PC-9 (cell line): ENCODE results near the gene CCDC136. TPM values are rescaled to one million over a fixed set of nuclear protein-coding genes. Genes with fewer than 3 reads are reported as not detected.

Source experiments
- BruUV-seq: library from RNA; stranded (reverse); fragments of 400-500 nt; replicated peaks from 2 replicates; lab custom pipeline; 2021; lab: Mats Ljungman, UMichigan
- CTCF ChIA-PET: fragments of 300-600 bp; sonication (Branson Sonifier 250); formaldehyde crosslinking; loops from one replicate; lab custom pipeline; 2022; ENCODE audit warnings: antibody characterized with exemption; lab: Charles Lee
- POLR2A ChIA-PET: fragments of 300-600 bp; sonication (Branson Sonifier 250); formaldehyde crosslinking; loops from one replicate; lab custom pipeline; 2022; ENCODE audit warnings: antibody characterized with exemption; ENCODE audit not compliant: unreplicated experiment; lab: Charles Lee
- DNase-seq, 2 experiments: peaks; one replicate each; pipeline versions ENCODE4 v3.0.0 to v3.0.0-alpha.2; 2015 to 2022; ENCODE audit warnings: mixed read lengths in 1 of 2
- H2AFZ ChIP-seq: fragments of 200-600 bp; sonication (generic); 2 replicates; pipeline ENCODE4 v1.8.1; 2017; ENCODE audit warnings: antibody characterized with exemption
- H3F3A ChIP-seq: fragments of 200-600 bp; sonication (generic); 2 replicates; pipeline ENCODE4 v1.8.1; 2017; ENCODE audit warnings: antibody characterized with exemption, mild to moderate bottlenecking, low read depth; ENCODE audit not compliant: insufficient read depth
- H3K27ac ChIP-seq: fragments of 200-600 bp; sonication (generic); 2 replicates; pipeline ENCODE4 v1.6.1; 2016; ENCODE audit warnings: mixed run types
- H3K27me3 ChIP-seq: fragments of 200-600 bp; sonication (generic); 2 replicates; pipeline ENCODE4 v1.6.1; 2016; ENCODE audit warnings: low read depth, mixed run types; ENCODE audit not compliant: insufficient read depth
- H3K36me3 ChIP-seq: fragments of 200-600 bp; sonication (generic); 2 replicates; pipeline ENCODE4 v1.6.1; 2016; ENCODE audit warnings: low read depth, mixed run types
- H3K4me1 ChIP-seq: fragments of 200-600 bp; sonication (generic); replicated peaks from 2 replicates; pipeline ENCODE4 v1.6.1; 2016; ENCODE audit warnings: mixed run types; ENCODE audit not compliant: insufficient read depth
- H3K4me2 ChIP-seq: fragments of 200-600 bp; sonication (generic); 2 replicates; pipeline ENCODE4 v1.6.1; 2017; ENCODE audit warnings: mixed run types
- H3K4me3 ChIP-seq: fragments of 200-600 bp; sonication (generic); 2 replicates; pipeline ENCODE4 v1.6.1; 2016; ENCODE audit warnings: mixed run types
- H3K79me2 ChIP-seq: fragments of 200-600 bp; sonication (generic); 2 replicates; pipeline ENCODE4 v1.6.1; 2017; ENCODE audit warnings: low read depth, mixed run types
- H3K9me2 ChIP-seq: fragments of 200-600 bp; sonication (generic); 2 replicates; pipeline ENCODE4 v1.8.1; 2017; ENCODE audit warnings: mild to moderate bottlenecking; ENCODE audit not compliant: insufficient read depth
- H3K9me3 ChIP-seq: fragments of 200-600 bp; sonication (generic); 2 replicates; pipeline ENCODE4 v1.8.1; 2016; ENCODE audit warnings: low read depth; ENCODE audit not compliant: insufficient read depth
- H4K20me1 ChIP-seq: fragments of 200-600 bp; sonication (generic); 2 replicates; pipeline ENCODE4 v1.8.1; 2017; ENCODE audit not compliant: insufficient read depth
- CTCF ChIP-seq: fragments of 200-600 bp; sonication (generic); conservative IDR thresholded peaks from 2 replicates; pipeline ENCODE4 v1.6.1; 2017; ENCODE audit warnings: mixed run types, antibody characterized with exemption, mild to moderate bottlenecking, moderate library complexity
- EZH2 ChIP-seq: fragments of 200-600 bp; sonication (generic); IDR thresholded peaks from 2 replicates; pipeline ENCODE4 v1.8.0; 2017; ENCODE audit warnings: antibody characterized with exemption, low read depth
- intact Hi-C: fragments of 100-400 bp; cut with micrococcal nuclease; formaldehyde crosslinking; loops from one replicate; pipeline ENCODE4 v1.10.0; 2022; ENCODE audit not compliant: unreplicated experiment
- total RNA-seq: library from RNA; stranded (reverse); gene quantifications from 2 replicates; pipeline ENCODE4 v1.2.3, GENCODE V29; 2021

Gene CCDC136
- total RNA-seq, 1 experiment from 2014 or later, result 7.1 TPM

GRCh38 chr7:128835790-128836641 is 44.2 kb downstream of the CCDC136 start:
- Histone ChIP-seq H3K27ac (no peak overlapping the region), H3K27me3 (no peaks in the 10 kb centered on the region), H3K9me2 (no peaks in the 10 kb centered on the region), H3F3A (peaks cover 6% of the 10 kb centered on the region; the same call in 1 of the 2 replicates), H3K9me3 (no peaks in the 10 kb centered on the region), H3K4me3 (no peak overlapping the region), H3K36me3 (no peaks in the 10 kb centered on the region), H4K20me1 (no peaks in the 10 kb centered on the region), H2AFZ (no peak overlapping the region), H3K4me1 (peaks cover 18% of the 10 kb centered on the region), H3K4me2 (no peak overlapping the region), H3K79me2 (no peaks in the 10 kb centered on the region)
- no peak for TF ChIP-seq EZH2
- no peak for TF ChIP-seq CTCF
- ChIA-PET CTCF (interaction anchor here (0.6 kb wide), 1 partner anchor 52 kb away, joined by 3 read pairs; no protein-coding TSS in a partner anchor), POLR2A (no interaction called here)
- intact Hi-C loops, result no loop called here
- no peak for DNase-seq
- no TSS peak for BruUV-seq

- no peaks in the 10 kb centered on the region for H3K36me3 ChIP-seq
Observed at GRCh38 chr7:128836729-128837348, 45.1 kb downstream of the CCDC136 start.

More at GRCh38 chr7:128836729-128837348, 45.1 kb downstream of the CCDC136 start:
- ChIA-PET POLR2A (no interaction called here), CTCF (no interaction called here)
- Histone ChIP-seq H3K27ac (no peak overlapping the region), H4K20me1 (no peaks in the 10 kb centered on the region), H3K9me3 (no peaks in the 10 kb centered on the region), H3K79me2 (no peaks in the 10 kb centered on the region), H3K9me2 (no peaks in the 10 kb centered on the region), H3K4me3 (no peak overlapping the region), H3K4me1 (peaks cover 18% of the 10 kb centered on the region), H3K27me3 (no peaks in the 10 kb centered on the region), H3K4me2 (no peak overlapping the region), H2AFZ (no peak overlapping the region), H3F3A (peaks cover 6% of the 10 kb centered on the region; the same call in 1 of the 2 replicates)
- TF ChIP-seq CTCF (no peak), EZH2 (no peak)
- intact Hi-C loops, result no loop called here
- DNase-seq, result no peak
- BruUV-seq, result no TSS peak
